ENCODE measurements around the gene CCDC7. TPM values are rescaled to one million over a fixed set of nuclear protein-coding genes. Genes with fewer than 3 reads are reported as not detected.
"Not testable (repeated sequence)": the region's sequence is repeated elsewhere in the genome, so short reads cannot be mapped to it uniquely, and the experiment has no call there.

Gene CCDC7
- total and polyA plus RNA-seq, 4 experiments from 2014 or later: 7.7 to 90.5 (median 41.8) TPM

DNA sequence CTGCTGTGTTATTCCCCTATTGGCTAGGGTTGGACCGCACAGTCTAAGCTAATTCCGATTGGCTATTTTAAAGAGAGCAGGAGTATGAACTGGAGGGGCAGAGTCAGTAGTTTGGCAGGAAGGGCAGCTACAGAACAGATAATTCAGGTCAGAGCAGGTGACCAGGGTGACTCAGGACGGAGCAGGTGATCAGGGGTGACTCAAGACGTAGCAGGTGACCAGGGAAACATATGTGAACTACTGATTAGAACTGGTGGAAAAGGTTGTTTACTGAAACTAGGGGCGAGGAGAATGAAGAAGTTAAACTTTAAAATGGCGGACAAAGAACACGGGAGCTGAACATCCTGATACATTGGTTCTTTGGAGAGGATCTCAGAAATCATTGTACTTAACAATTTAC lies 102.3 kb downstream of the CCDC7 start:
- no peaks in the 10 kb centered on the region for H3K4me1 ChIP-seq (ENCODE audit: insufficient read depth, low read length)
- H3K27me3 Mint-ChIP-seq: no peaks in the 10 kb centered on the region
- no peak overlapping the region for H3K4me3 ChIP-seq (ENCODE audit: low read length in 2 of 2)
- peaks cover 3 to 13% (median 5%) of the 10 kb centered on the region in 8 donors for H3K9me3 Mint-ChIP-seq
- H3K36me3 Mint-ChIP-seq: peaks cover 60 to 63% of the 10 kb centered on the region in 2 donors
- no peaks in the 10 kb centered on the region for H3K36me3 ChIP-seq (ENCODE audit: insufficient read depth, low read length)
- no peak overlapping the region for H3K4me3 Mint-ChIP-seq
- no peak overlapping the region for H3K27ac ChIP-seq (ENCODE audit: low read depth, low read length)
- CTCF ChIA-PET (ENCODE audit: partially characterized antibody): no interaction called here
- intact Hi-C loops (cut with micrococcal nuclease): no loop called here
- H3K4me1 Mint-ChIP-seq: peaks cover 0 to 6% (median 0%) of the 10 kb centered on the region in 4 donors
- H3K27ac Mint-ChIP-seq: no peak overlapping the region
- no peak for DNase-seq
- no peaks in the 10 kb centered on the region for H3K27me3 ChIP-seq (ENCODE audit: insufficient read depth, low read length)
- no peaks in the 10 kb centered on the region for H3K9me3 ChIP-seq (ENCODE audit: control insufficient read depth in 1 of 2, low read length in 2 of 2)
- POLR2A ChIA-PET (ENCODE audit: partially characterized antibody): no interaction called here

DNA sequence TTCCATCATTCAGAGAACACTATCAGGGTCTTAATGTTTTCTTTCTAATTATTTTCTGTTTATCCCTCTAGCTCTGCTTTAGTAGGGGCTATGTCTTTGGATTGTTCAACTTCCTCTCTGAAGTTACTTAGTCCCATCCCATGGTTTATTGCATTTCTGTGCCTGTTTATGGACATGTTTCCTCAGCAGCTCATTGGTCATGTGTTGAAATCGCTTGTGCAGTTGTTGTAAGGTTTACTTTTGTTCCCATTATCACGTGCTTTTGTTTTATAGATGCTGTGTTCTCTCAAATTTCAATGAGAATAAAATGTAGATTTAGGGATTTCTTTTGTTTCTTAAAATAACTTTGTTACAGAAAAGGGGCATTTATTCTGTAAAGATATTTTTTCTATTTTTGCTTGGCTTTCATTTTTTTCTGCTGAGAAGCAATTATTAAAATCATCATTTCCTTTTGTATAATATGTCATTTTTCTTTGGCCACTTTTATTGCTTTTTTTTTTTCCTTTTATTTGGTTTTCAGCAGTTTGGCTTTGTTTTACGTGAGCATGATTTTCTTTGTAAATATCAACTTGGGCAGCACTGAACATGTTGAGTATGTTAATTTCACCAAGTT lies 110.9 kb downstream of the CCDC7 start:
- H3K9me3 ChIP-seq (ENCODE audit: control insufficient read depth in 1 of 2, low read length in 2 of 2): no peaks in the 10 kb centered on the region
- H3K36me3 ChIP-seq (ENCODE audit: insufficient read depth, low read length): no peaks in the 10 kb centered on the region
- no peaks in the 10 kb centered on the region for H3K27me3 ChIP-seq (ENCODE audit: insufficient read depth, low read length)
- Mint-ChIP-seq H3K27ac (no peak overlapping the region), H3K36me3 (peaks cover 18 to 62% of the 10 kb centered on the region in 2 donors), H3K27me3 (no peaks in the 10 kb centered on the region), H3K9me3 (peaks cover 0 to 11% (median 3%) of the 10 kb centered on the region in 8 donors), H3K4me1 (peaks cover 4 to 9% (median 6%) of the 10 kb centered on the region in 4 donors), H3K4me3 (no peak overlapping the region)
- ChIA-PET CTCF (ENCODE audit: partially characterized antibody) (no interaction called here), POLR2A (ENCODE audit: partially characterized antibody) (no interaction called here)
- H3K27ac ChIP-seq (ENCODE audit: low read depth, low read length): no peak overlapping the region
- no peak for DNase-seq
- H3K4me3 ChIP-seq (ENCODE audit: low read length in 2 of 2): no peak overlapping the region
- intact Hi-C loops (cut with micrococcal nuclease): no loop called here
- no peaks in the 10 kb centered on the region for H3K4me1 ChIP-seq (ENCODE audit: insufficient read depth, low read length)

DNA sequence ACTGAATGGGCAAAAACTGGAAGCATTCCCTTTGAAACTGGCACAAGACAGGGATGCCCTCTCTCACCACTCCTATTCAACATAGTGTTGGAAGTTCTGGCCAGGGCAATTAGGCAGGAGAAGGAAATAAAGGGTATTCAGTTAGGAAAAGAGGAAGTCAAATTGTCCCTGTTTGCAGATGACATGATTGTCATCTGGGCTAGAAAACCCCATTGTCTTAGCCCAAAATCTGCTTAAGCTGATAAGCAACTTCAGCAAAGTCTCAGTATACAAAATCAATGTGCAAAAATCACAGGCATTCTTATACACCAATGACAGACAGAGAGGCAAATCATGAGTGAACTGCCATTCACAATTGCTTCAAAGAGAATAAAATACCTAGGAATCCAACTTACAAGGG lies 116.8 kb downstream of the CCDC7 start:
- H3K27me3 ChIP-seq (ENCODE audit: insufficient read depth, low read length); H3K27me3 Mint-ChIP-seq; CTCF ChIA-PET (ENCODE audit: partially characterized antibody); H3K4me1 ChIP-seq (ENCODE audit: insufficient read depth, low read length); H3K4me3 ChIP-seq (ENCODE audit: low read length in 2 of 2); intact Hi-C loops (cut with micrococcal nuclease); H3K36me3 ChIP-seq (ENCODE audit: insufficient read depth, low read length); DNase-seq; POLR2A ChIA-PET (ENCODE audit: partially characterized antibody); H3K27ac Mint-ChIP-seq; H3K4me3 Mint-ChIP-seq; H3K27ac ChIP-seq (ENCODE audit: low read depth, low read length); H3K9me3 ChIP-seq (ENCODE audit: control insufficient read depth in 1 of 2, low read length in 2 of 2); H3K4me1 Mint-ChIP-seq: not testable (repeated sequence)
- H3K9me3 Mint-ChIP-seq: peaks cover 0 to 11% (median 4%) of the 10 kb centered on the region in 8 donors
- peaks cover 5 to 15% of the 10 kb centered on the region in 2 donors for H3K36me3 Mint-ChIP-seq

DNA sequence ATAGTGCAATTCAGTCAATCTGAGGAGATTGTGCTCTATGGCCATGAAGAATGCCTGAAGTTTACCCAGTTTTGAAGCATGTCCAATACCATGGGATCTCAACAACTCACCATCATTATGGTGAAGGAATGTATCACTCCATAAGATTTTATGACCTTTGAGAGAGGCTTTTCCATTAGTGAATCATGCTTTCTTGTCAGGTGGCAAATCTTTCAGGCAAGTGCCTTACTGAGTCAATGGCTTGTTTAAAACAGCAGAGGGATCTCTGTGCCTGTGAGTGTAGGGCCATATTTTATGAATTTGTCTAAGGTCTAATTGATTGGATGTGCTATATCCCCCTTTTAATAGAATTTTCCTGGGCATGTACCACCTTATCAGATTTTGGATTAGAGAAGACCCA lies 131.5 kb downstream of the CCDC7 start:
- H3K27me3 Mint-ChIP-seq: no peaks in the 10 kb centered on the region
- H3K4me1 Mint-ChIP-seq: no peaks in the 10 kb centered on the region
- Histone ChIP-seq H3K4me1 (ENCODE audit: insufficient read depth, low read length) (no peaks in the 10 kb centered on the region), H3K27ac (ENCODE audit: low read depth, low read length) (no peak overlapping the region), H3K27me3 (ENCODE audit: insufficient read depth, low read length) (no peaks in the 10 kb centered on the region), H3K36me3 (ENCODE audit: insufficient read depth, low read length) (no peaks in the 10 kb centered on the region), H3K4me3 (ENCODE audit: low read length in 2 of 2) (no peak overlapping the region), H3K9me3 (ENCODE audit: control insufficient read depth in 1 of 2, low read length in 2 of 2) (no peaks in the 10 kb centered on the region)
- DNase-seq: no peak
- H3K4me3 Mint-ChIP-seq: no peak overlapping the region
- H3K27ac Mint-ChIP-seq: no peak overlapping the region
- ChIA-PET POLR2A (ENCODE audit: partially characterized antibody) (no interaction called here), CTCF (ENCODE audit: partially characterized antibody) (no interaction called here)
- H3K36me3 Mint-ChIP-seq: peaks cover 0 to 6% of the 10 kb centered on the region in 2 donors
- no peaks in the 10 kb centered on the region for H3K9me3 Mint-ChIP-seq
- intact Hi-C loops (cut with micrococcal nuclease): no loop called here

DNA sequence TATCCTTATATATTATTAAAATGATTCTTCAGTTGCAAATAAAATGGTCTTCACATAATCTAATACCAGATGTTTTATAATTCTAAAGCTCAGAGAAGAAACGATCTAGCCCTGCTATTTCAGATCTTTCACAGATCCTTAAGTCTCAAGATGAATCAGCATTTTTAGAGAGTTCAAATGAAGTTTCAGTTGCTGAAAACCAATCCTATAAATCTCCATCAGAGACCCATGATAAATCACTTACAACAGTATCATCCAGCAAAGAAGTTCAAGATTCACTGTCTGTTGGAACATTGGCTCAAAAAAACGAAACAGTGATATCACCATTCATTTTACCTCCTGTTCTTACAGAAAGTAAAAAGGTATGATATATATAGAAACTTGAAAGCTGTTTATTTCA lies 137.0 kb downstream of the CCDC7 start:
- Mint-ChIP-seq H3K27me3 (no peaks in the 10 kb centered on the region), H3K9me3 (peaks cover 0 to 9% (median 4%) of the 10 kb centered on the region in 8 donors), H3K27ac (no peak overlapping the region), H3K4me1 (peaks cover 0 to 4% (median 0%) of the 10 kb centered on the region in 4 donors), H3K4me3 (no peak overlapping the region), H3K36me3 (peaks cover 15 to 21% of the 10 kb centered on the region in 2 donors)
- CTCF ChIA-PET (ENCODE audit: partially characterized antibody): no interaction called here
- Histone ChIP-seq H3K4me3 (ENCODE audit: low read length in 2 of 2) (no peak overlapping the region), H3K36me3 (ENCODE audit: insufficient read depth, low read length) (no peaks in the 10 kb centered on the region), H3K4me1 (ENCODE audit: insufficient read depth, low read length) (no peaks in the 10 kb centered on the region), H3K27ac (ENCODE audit: low read depth, low read length) (no peak overlapping the region), H3K9me3 (ENCODE audit: control insufficient read depth in 1 of 2, low read length in 2 of 2) (no peaks in the 10 kb centered on the region), H3K27me3 (ENCODE audit: insufficient read depth, low read length) (no peaks in the 10 kb centered on the region)
- intact Hi-C loops (cut with micrococcal nuclease): no loop called here
- POLR2A ChIA-PET (ENCODE audit: partially characterized antibody): interaction anchor here (1.3 kb wide), 1 partner anchor 137 kb away, joined by 3 read pairs; the partner anchor contains the start of gene CCDC7
- no peak for DNase-seq

DNA sequence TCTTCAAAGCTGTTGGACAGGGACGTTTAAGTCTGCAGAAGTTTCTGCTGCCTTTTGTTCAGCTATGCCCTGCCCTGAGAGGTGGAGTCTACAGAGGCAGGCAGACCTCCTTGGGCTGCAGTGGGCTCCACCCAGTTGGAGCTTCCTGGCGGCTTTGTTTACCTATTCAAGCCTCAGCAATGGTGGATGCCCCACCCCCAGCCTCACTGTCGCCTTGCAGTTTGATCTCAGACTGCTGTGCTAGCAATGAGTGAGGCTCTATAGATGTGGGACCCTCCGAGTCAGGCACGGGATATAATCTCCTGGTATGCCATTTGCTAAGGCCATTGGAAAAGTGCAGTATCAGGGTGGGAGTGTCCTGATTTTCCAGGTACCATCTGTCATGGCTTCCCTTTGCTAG lies 152.1 kb downstream of the CCDC7 start:
- H3K27ac ChIP-seq (ENCODE audit: low read depth, low read length); H3K9me3 ChIP-seq (ENCODE audit: control insufficient read depth in 1 of 2, low read length in 2 of 2); H3K27me3 Mint-ChIP-seq; H3K27me3 ChIP-seq (ENCODE audit: insufficient read depth, low read length); H3K4me3 Mint-ChIP-seq; H3K4me1 ChIP-seq (ENCODE audit: insufficient read depth, low read length); CTCF ChIA-PET (ENCODE audit: partially characterized antibody); H3K36me3 ChIP-seq (ENCODE audit: insufficient read depth, low read length); intact Hi-C loops (cut with micrococcal nuclease); H3K4me3 ChIP-seq (ENCODE audit: low read length in 2 of 2); H3K27ac Mint-ChIP-seq; POLR2A ChIA-PET (ENCODE audit: partially characterized antibody); H3K4me1 Mint-ChIP-seq; DNase-seq: not testable (repeated sequence)
- H3K36me3 Mint-ChIP-seq: peaks cover 69 to 83% of the 10 kb centered on the region in 2 donors
- peaks cover 1 to 65% (median 36%) of the 10 kb centered on the region in 8 donors for H3K9me3 Mint-ChIP-seq

DNA sequence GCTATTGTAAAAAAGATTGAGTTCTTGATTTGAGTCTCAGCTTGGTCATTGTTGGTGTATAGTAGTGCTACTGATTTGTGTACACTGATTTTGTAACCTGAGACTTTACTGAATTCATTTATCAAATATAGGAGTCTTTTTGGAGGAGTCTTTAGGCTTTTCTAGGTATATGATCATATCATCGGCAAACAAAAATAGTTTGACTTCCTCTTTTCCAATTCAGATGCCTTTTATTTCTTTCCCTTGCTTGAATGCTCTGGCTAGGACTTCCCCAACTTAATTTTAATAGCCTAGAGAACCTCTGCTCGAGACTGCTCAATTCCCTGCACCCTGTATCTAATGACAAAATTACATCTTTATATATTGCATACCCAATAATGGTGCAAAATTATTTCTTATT lies 154.4 kb downstream of the CCDC7 start:
- DNase-seq: no peak
- Histone ChIP-seq H3K27ac (ENCODE audit: low read depth, low read length) (no peak overlapping the region), H3K4me3 (ENCODE audit: low read length in 2 of 2) (no peak overlapping the region), H3K27me3 (ENCODE audit: insufficient read depth, low read length) (no peaks in the 10 kb centered on the region), H3K4me1 (ENCODE audit: insufficient read depth, low read length) (no peaks in the 10 kb centered on the region), H3K9me3 (ENCODE audit: control insufficient read depth in 1 of 2, low read length in 2 of 2) (no peaks in the 10 kb centered on the region), H3K36me3 (ENCODE audit: insufficient read depth, low read length) (no peaks in the 10 kb centered on the region)
- Mint-ChIP-seq H3K27me3 (no peaks in the 10 kb centered on the region), H3K4me3 (no peak overlapping the region), H3K36me3 (peaks cover 60 to 83% of the 10 kb centered on the region in 2 donors), H3K4me1 (peaks cover 0 to 5% (median under 1%) of the 10 kb centered on the region in 4 donors), H3K9me3 (peaks cover 3 to 54% (median 39%) of the 10 kb centered on the region in 8 donors), H3K27ac (no peak overlapping the region)
- ChIA-PET CTCF (ENCODE audit: partially characterized antibody) (no interaction called here), POLR2A (ENCODE audit: partially characterized antibody) (no interaction called here)
- intact Hi-C loops (cut with micrococcal nuclease): no loop called here

Measured in CD4-positive, alpha-beta memory T cell (primary cell).